DND-41 (cell line): ENCODE results near the gene LRRC3C.
A peak's percentile ranks its signal among the peaks of the same experiment; 100 is the strongest.

Source experiments
- ATAC-seq: fragments of 200-7000 bp; cut with Tn5 transposase; 3 replicates; pipeline ENCODE4 v1.9.1; 2021; ENCODE audit warnings: low read depth; ENCODE audit not compliant: insufficient read depth
- DNase-seq: peaks from one replicate; pipeline ENCODE4 v3.0.0-alpha.2; 2020
- H2AFZ ChIP-seq: 2 replicates; pipeline ENCODE4 v1.6.0; 2012; ENCODE audit warnings: low read depth, low read length
- H3K27ac ChIP-seq: 2 replicates; pipeline ENCODE4 v1.5.1; 2012; ENCODE audit warnings: low read length, inconsistent platforms
- H3K27me3 ChIP-seq: fragments of 200-600 bp; sonication (generic); 2 replicates; pipeline ENCODE4 v1.6.0; 2012; ENCODE audit warnings: low read length, mild to moderate bottlenecking, inconsistent platforms; ENCODE audit not compliant: insufficient read depth, poor library complexity
- H3K36me3 ChIP-seq: 2 replicates; pipeline ENCODE4 v1.5.1; 2012; ENCODE audit warnings: low read length, inconsistent platforms; ENCODE audit not compliant: insufficient read depth
- H3K4me1 ChIP-seq: 2 replicates; pipeline ENCODE4 v1.5.1; 2012; ENCODE audit warnings: mild to moderate bottlenecking, low read length; ENCODE audit not compliant: insufficient read depth
- H3K4me2 ChIP-seq: 2 replicates; pipeline ENCODE4 v1.6.0; 2012; ENCODE audit warnings: mild to moderate bottlenecking, moderate library complexity, low read length, inconsistent platforms; ENCODE audit not compliant: insufficient read depth
- H3K4me3 ChIP-seq, 2 experiments: fragments of 200-600 bp in 1 of 2; shearing (Covaris generic) in 1 of 2; 2 replicates each; pipeline ENCODE4 v1.5.1; 2012 to 2016; ENCODE audit warnings: inconsistent platforms in 2 of 2, low read length in 2 of 2, mild to moderate bottlenecking in 2 of 2, low read depth in 1 of 2, moderate library complexity in 1 of 2
- H3K79me2 ChIP-seq: 2 replicates; pipeline ENCODE4 v1.6.0; 2012; ENCODE audit warnings: low read length, inconsistent platforms; ENCODE audit not compliant: insufficient read depth
- H3K9ac ChIP-seq: 2 replicates; pipeline ENCODE4 v1.6.0; 2012; ENCODE audit warnings: low read depth, mild to moderate bottlenecking, inconsistent platforms, low read length, moderate library complexity
- H3K9me3 ChIP-seq: 2 replicates; pipeline ENCODE4 v1.5.1; 2012; ENCODE audit warnings: low read length, moderate library complexity, mild to moderate bottlenecking, inconsistent platforms; ENCODE audit not compliant: insufficient read depth, severe bottlenecking
- H4K20me1 ChIP-seq: 2 replicates; pipeline ENCODE4 v1.6.0; 2012; ENCODE audit warnings: low read length; ENCODE audit not compliant: insufficient read depth
- CTCF ChIP-seq: IDR thresholded peaks from 2 replicates; pipeline ENCODE4 v1.5.1; 2012; ENCODE audit warnings: borderline replicate concordance, low read length, moderate library complexity, mild to moderate bottlenecking; ENCODE audit not compliant: poor library complexity, severe bottlenecking; ENCODE audit errors: extremely low read depth
- EZH2 ChIP-seq: IDR thresholded peaks from 3 replicates; pipeline ENCODE4 v1.6.1; 2012; ENCODE audit warnings: borderline replicate concordance, low read depth, mild to moderate bottlenecking, moderate library complexity, low read length, inconsistent platforms; ENCODE audit not compliant: severe bottlenecking

LRRC3C gene

GRCh38 chr17:39955726-39956225 lies 28.2 kb downstream of the LRRC3C start:
- H3K9me3 ChIP-seq, result no peaks in the 10 kb centered on the region
- H2AFZ ChIP-seq, result no peak overlapping the region
- H3K79me2 ChIP-seq, result no peaks in the 10 kb centered on the region
- no peak overlapping the region for H3K4me2 ChIP-seq
- no peak for TF ChIP-seq EZH2
- no peak for TF ChIP-seq CTCF
- ATAC-seq, result no peak
- H4K20me1 ChIP-seq, result peaks cover 5% of the 10 kb centered on the region; the same call in 1 of the 2 replicates
- DNase-seq, result no peak
- no peak overlapping the region for H3K27ac ChIP-seq
- H3K9ac ChIP-seq, result no peak overlapping the region
- no peaks in the 10 kb centered on the region for H3K36me3 ChIP-seq
- H3K27me3 ChIP-seq, result no peaks in the 10 kb centered on the region
- peaks cover 26% of the 10 kb centered on the region for H3K4me1 ChIP-seq
- H3K4me3 ChIP-seq, result no peak overlapping the region

GRCh38 chr17:39960524-39961041 lies 33.1 kb downstream of the LRRC3C start:
- H3K36me3 ChIP-seq, result no peaks in the 10 kb centered on the region

DNA sequence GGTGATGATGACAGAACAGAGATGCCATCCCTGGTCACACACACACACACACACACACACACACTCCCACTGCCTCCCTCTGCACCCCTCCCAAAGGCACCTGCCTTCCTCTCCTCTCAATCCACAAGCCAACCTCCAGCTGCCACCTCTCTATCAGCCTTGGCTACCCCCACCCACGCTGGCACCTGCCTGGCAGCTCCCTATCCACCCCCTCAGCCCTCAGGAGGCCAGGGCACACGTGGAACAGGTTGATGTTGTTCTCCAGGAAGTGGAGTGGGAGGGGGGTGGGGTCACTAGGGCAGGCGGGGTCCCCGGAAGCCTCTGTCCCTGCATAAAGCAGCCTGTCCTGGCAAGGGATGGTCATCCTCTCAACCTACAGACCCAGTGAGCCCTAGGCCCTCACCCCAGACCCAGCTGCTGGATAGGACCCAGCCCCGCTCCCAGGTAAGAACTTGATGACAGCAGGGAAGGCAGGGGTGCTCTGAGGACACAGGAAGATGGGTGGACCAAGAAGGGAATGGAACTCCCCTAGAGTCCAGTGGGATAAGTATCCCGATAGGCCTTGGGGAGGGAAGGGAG lies 35.2 kb downstream of the LRRC3C start, which contains the start of gene GSDMA:
GSDMA (plus strand) TSS at position 363 of the 579 bp plus-strand sequence. CDS start 2,684 bp downstream, outside the sequence.
- H2AFZ ChIP-seq, result no peak within 1 kb of the TSS

More at GRCh38 chr17:39960524-39961041, 33.1 kb downstream of the LRRC3C start:
- DNase-seq, result no peak
- no peaks in the 10 kb centered on the region for H3K9me3 ChIP-seq
- H3K4me3 ChIP-seq, result no peak overlapping the region
- no peak overlapping the region for H3K4me2 ChIP-seq
- no peak overlapping the region for H3K27ac ChIP-seq
- H4K20me1 ChIP-seq, result no peaks in the 10 kb centered on the region
- ATAC-seq, result no peak
- no peak for TF ChIP-seq EZH2
- TF ChIP-seq CTCF, result no peak
- no peaks in the 10 kb centered on the region for H3K27me3 ChIP-seq
- no peak overlapping the region for H3K9ac ChIP-seq
- H3K4me1 ChIP-seq, result peaks cover 7% of the 10 kb centered on the region
- no peaks in the 10 kb centered on the region for H3K79me2 ChIP-seq
- peak overlapping the region; percentile 41; the same call in 1 of the 2 replicates for H2AFZ ChIP-seq

More for the DNA sequence above, 35.2 kb downstream of the LRRC3C start, which contains the start of gene GSDMA:
- Histone ChIP-seq H3K36me3 (no peaks in the 10 kb centered on the region), H3K9me3 (no peaks in the 10 kb centered on the region), H3K9ac (no peak within 1 kb of the TSS), H3K79me2 (no peaks in the 10 kb centered on the region), H3K4me1 (peaks cover 7% of the 10 kb centered on the region), H3K27ac (no peak within 1 kb of the TSS), H3K4me2 (no peak within 1 kb of the TSS), H3K27me3 (no peaks in the 10 kb centered on the region), H4K20me1 (no peaks in the 10 kb centered on the region), H3K4me3 (no peak within 1 kb of the TSS)
- no peak for ATAC-seq
- no peak for DNase-seq
- TF ChIP-seq CTCF (no peak), EZH2 (no peak)
